Mucosa of descending colon (tissue), 3 donors: Measurements from ENCODE around the gene SEMA6A. TPM values are rescaled to one million over a fixed set of nuclear protein-coding genes. Genes with fewer than 3 reads are reported as not detected.

ENCODE experiments used
- ATAC-seq: fragments of 200-7000 bp; cut with Tn5 transposase; one replicate; pipeline ENCODE4 v1.9.1; 2020; ENCODE audit warnings: mild to moderate bottlenecking, moderate library complexity
- DNase-seq, 3 donors: peaks; one replicate each; pipeline ENCODE4 v3.0.0-alpha.2; 2020
- H3K36me3 ChIP-seq: fragments of 200-600 bp; one replicate; pipeline ENCODE4 v1.8.0; 2021; ENCODE audit warnings: low read depth, mild to moderate bottlenecking
- H3K4me1 ChIP-seq: fragments of 200-600 bp; one replicate; pipeline ENCODE4 v1.8.0; 2021; ENCODE audit warnings: low read depth, mild to moderate bottlenecking
- H3K4me3 ChIP-seq: fragments of 200-600 bp; one replicate; pipeline ENCODE4 v1.8.0; 2021; ENCODE audit warnings: mild to moderate bottlenecking
- H3K9me3 ChIP-seq: fragments of 200-600 bp; one replicate; pipeline ENCODE4 v1.8.0; 2021; ENCODE audit warnings: mild to moderate bottlenecking
- intact Hi-C, 2 donors: fragments of 100-400 bp; cut with DNase I in 1 of 2; cut with micrococcal nuclease in 1 of 2; formaldehyde crosslinking; loops; one replicate each; pipeline versions ENCODE4 v1.11.0 to v1.11.1; 2022; cut with DNase I, micrococcal nuclease
- total RNA-seq, 3 donors: library from RNA; stranded (reverse); fragmentation: NEBNext Ultra II Directional in 2 of 3; extraction: Animal tissue kit (Norgen Biotek cat#: 25700) in 2 of 3; gene quantifications; one replicate each; pipeline versions ENCODE4 v1.2.1 to v1.2.4, GENCODE V29; 2021 to 2023
- TF ChIP-seq, protein P1 (sequence below): fragments of 200-600 bp; IDR thresholded peaks from one replicate; pipeline ENCODE4 v1.8.0; 2022; ENCODE audit warnings: antibody characterized with exemption, mild to moderate bottlenecking
- donor health status: DM: no; HTN: no; CAD: no; lungs with moderate emphysema.
- donor health status: DM: no; HTN: no; CAD: no.
- donor health status: DM: no; HTN: yes; CAD: no.

The SEMA6A gene
- total RNA-seq, 3 donors from 2014 or later = 90.0 to 137 (median 106) TPM

GRCh38 chr5:116466727-116467464 is 107.7 kb downstream of the SEMA6A start:
- H3K9me3 ChIP-seq = no peaks in the 10 kb centered on the region
- ATAC-seq = no peak
- no peaks in the 10 kb centered on the region for H3K4me1 ChIP-seq
- TF ChIP-seq, protein P1, sequence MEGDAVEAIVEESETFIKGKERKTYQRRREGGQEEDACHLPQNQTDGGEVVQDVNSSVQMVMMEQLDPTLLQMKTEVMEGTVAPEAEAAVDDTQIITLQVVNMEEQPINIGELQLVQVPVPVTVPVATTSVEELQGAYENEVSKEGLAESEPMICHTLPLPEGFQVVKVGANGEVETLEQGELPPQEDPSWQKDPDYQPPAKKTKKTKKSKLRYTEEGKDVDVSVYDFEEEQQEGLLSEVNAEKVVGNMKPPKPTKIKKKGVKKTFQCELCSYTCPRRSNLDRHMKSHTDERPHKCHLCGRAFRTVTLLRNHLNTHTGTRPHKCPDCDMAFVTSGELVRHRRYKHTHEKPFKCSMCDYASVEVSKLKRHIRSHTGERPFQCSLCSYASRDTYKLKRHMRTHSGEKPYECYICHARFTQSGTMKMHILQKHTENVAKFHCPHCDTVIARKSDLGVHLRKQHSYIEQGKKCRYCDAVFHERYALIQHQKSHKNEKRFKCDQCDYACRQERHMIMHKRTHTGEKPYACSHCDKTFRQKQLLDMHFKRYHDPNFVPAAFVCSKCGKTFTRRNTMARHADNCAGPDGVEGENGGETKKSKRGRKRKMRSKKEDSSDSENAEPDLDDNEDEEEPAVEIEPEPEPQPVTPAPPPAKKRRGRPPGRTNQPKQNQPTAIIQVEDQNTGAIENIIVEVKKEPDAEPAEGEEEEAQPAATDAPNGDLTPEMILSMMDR = no peak
- no peak for DNase-seq
- intact Hi-C loops = no loop called here
- no peak overlapping the region for H3K4me3 ChIP-seq
- H3K36me3 ChIP-seq = no peaks in the 10 kb centered on the region

GRCh38 chr5:116465411-116465810 is 109.2 kb downstream of the SEMA6A start:
- TF ChIP-seq, protein P1 = no peak
- no peaks in the 10 kb centered on the region for H3K4me1 ChIP-seq
- H3K36me3 ChIP-seq = no peaks in the 10 kb centered on the region
- no peak overlapping the region for H3K4me3 ChIP-seq
- no peak for ATAC-seq
- DNase-seq = no peak
- no peaks in the 10 kb centered on the region for H3K9me3 ChIP-seq
- intact Hi-C loops = no loop called here

GRCh38 chr5:116464144-116464708 is 110.4 kb downstream of the SEMA6A start:
- ATAC-seq = no peak
- Histone ChIP-seq H3K9me3 (no peaks in the 10 kb centered on the region), H3K36me3 (no peaks in the 10 kb centered on the region), H3K4me1 (no peaks in the 10 kb centered on the region), H3K4me3 (no peak overlapping the region)
- DNase-seq = no peak
- TF ChIP-seq, protein P1 = no peak
- intact Hi-C loops = no loop called here

DNA sequence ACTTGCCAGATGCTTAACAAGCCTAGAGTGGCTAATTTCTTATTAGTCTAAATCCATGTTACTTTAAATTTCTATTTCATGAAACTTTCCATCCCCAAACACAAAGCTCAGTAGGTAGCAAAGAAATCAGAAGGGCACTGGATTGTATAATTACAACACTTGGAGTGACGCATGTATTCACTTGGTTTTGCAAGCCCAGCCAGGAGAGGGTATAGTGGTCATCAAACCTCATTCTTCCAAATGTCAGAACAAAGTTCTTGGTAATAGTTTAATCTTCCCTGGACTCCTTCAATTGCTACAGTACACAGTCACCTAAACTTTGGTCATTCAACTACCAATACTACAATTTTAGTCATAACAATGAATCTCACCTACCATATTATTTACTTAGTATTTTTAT is 112.1 kb downstream of the SEMA6A start:
- TF ChIP-seq, protein P1 = no peak
- no peaks in the 10 kb centered on the region for H3K36me3 ChIP-seq
- no peaks in the 10 kb centered on the region for H3K4me1 ChIP-seq
- DNase-seq (no peak), ATAC-seq (no peak)
- H3K9me3 ChIP-seq = no peaks in the 10 kb centered on the region
- H3K4me3 ChIP-seq = no peak overlapping the region
- intact Hi-C loops = no loop called here

DNA sequence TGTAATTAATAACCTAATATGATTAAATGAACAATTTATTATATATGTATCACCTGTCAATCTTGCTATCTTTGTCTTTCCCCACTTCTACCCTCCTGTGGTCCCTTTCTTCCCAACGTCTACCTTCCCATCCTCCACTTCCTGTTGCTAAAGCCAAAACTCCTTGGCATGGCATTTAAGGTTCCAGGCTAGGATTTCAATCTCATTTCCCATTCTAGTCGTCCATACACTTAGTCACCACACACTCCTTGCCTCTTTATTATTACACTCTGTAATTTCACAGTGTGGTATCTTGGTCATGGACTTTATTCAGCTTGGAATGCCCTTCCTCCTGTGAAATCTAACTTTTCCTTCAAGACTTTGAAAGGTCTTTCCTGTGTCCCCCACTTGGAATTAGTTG is 115.3 kb downstream of the SEMA6A start:
- TF ChIP-seq, protein P1 = no peak
- Histone ChIP-seq H3K9me3 (no peaks in the 10 kb centered on the region), H3K4me1 (no peaks in the 10 kb centered on the region), H3K36me3 (no peaks in the 10 kb centered on the region), H3K4me3 (no peak overlapping the region)
- no peak for DNase-seq
- no peak for ATAC-seq
- intact Hi-C loops = no loop called here
